Lower lobe of right lung (tissue), 2 donors: ENCODE results near the gene LMO1. TPM values are rescaled to one million over a fixed set of nuclear protein-coding genes. Genes with fewer than 3 reads are reported as not detected.
A peak's percentile ranks its signal among the peaks of the same experiment; 100 is the strongest.

ENCODE experiments used
- ATAC-seq, 2 donors: fragments of 200-7000 bp; cut with Tn5 transposase; one replicate each; pipeline ENCODE4 v1.9.1; 2020 to 2022; ENCODE audit warnings: mild to moderate bottlenecking in 2 of 2, moderate library complexity in 2 of 2
- DNase-seq: peaks from one replicate; pipeline ENCODE4 v3.0.0-alpha.2; 2020
- H3K27ac ChIP-seq: fragments of 200-600 bp; one replicate; pipeline ENCODE4 v1.8.0; 2022
- H3K27me3 ChIP-seq: fragments of 200-600 bp; one replicate; pipeline ENCODE4 v1.8.0; 2022; ENCODE audit warnings: low read depth
- H3K36me3 ChIP-seq: fragments of 200-600 bp; one replicate; pipeline ENCODE4 v1.8.0; 2022; ENCODE audit warnings: mild to moderate bottlenecking
- H3K4me1 ChIP-seq: fragments of 200-600 bp; one replicate; pipeline ENCODE4 v1.8.0; 2022
- H3K4me3 ChIP-seq: fragments of 200-600 bp; one replicate; pipeline ENCODE4 v1.8.0; 2022; ENCODE audit warnings: mild to moderate bottlenecking
- H3K9me3 ChIP-seq: fragments of 200-600 bp; one replicate; pipeline ENCODE4 v1.8.0; 2022
- CTCF ChIP-seq: fragments of 200-600 bp; IDR thresholded peaks from one replicate; pipeline ENCODE4 v1.8.0; 2022; ENCODE audit warnings: antibody characterized with exemption, mild to moderate bottlenecking
- intact Hi-C: fragments of 100-400 bp; cut with DNase I; formaldehyde crosslinking; loops from one replicate; pipeline ENCODE4 v1.11.0; 2022
- total RNA-seq: library from RNA; stranded (reverse); fragmentation: NEBNext Ultra II Directional; extraction: Animal tissue kit (Norgen Biotek cat#: 25700); gene quantifications from one replicate; pipeline ENCODE4 v1.2.1, GENCODE V29; 2021
- donor health status: DM: no; HTN: yes; CAD: no; lungs with severe emphysema.

LMO1 gene
- total RNA-seq, 1 donor from 2014 or later: not detected

GRCh38 chr11:8219257-8220021 is 44.2 kb downstream of the LMO1 start:
- H3K4me3 ChIP-seq: no peak overlapping the region
- ATAC-seq: peak; percentile 52 to 67
- intact Hi-C loops: no loop called here
- DNase-seq: peak; percentile 24
- H3K4me1 ChIP-seq: no peaks in the 10 kb centered on the region
- H3K27me3 ChIP-seq: no peaks in the 10 kb centered on the region
- H3K9me3 ChIP-seq: no peaks in the 10 kb centered on the region
- H3K36me3 ChIP-seq: no peaks in the 10 kb centered on the region
- H3K27ac ChIP-seq: no peak overlapping the region
- TF ChIP-seq CTCF: peak; percentile 61

- intact Hi-C loops: no loop called here
- Histone ChIP-seq H3K4me1 (no peaks in the 10 kb centered on the region), H3K27ac (no peak overlapping the region), H3K27me3 (no peaks in the 10 kb centered on the region), H3K4me3 (no peak overlapping the region), H3K36me3 (no peaks in the 10 kb centered on the region), H3K9me3 (no peaks in the 10 kb centered on the region)
- ATAC-seq (no peak), DNase-seq (no peak)
- TF ChIP-seq CTCF: no peak
Observed at GRCh38 chr11:8218840-8219239, 44.8 kb downstream of the LMO1 start.

GRCh38 chr11:8218409-8218808 is 45.3 kb downstream of the LMO1 start:
- intact Hi-C loops: no loop called here
- Histone ChIP-seq H3K36me3 (no peaks in the 10 kb centered on the region), H3K9me3 (no peaks in the 10 kb centered on the region), H3K27ac (no peak overlapping the region), H3K27me3 (no peaks in the 10 kb centered on the region), H3K4me1 (no peaks in the 10 kb centered on the region), H3K4me3 (no peak overlapping the region)
- ATAC-seq (no peak), DNase-seq (no peak)
- TF ChIP-seq CTCF: no peak

GRCh38 chr11:8217926-8218325 is 45.8 kb downstream of the LMO1 start:
- TF ChIP-seq CTCF: no peak
- intact Hi-C loops: no loop called here
- Histone ChIP-seq H3K9me3 (no peaks in the 10 kb centered on the region), H3K4me3 (no peak overlapping the region), H3K4me1 (no peaks in the 10 kb centered on the region), H3K27ac (no peak overlapping the region), H3K27me3 (no peaks in the 10 kb centered on the region), H3K36me3 (no peaks in the 10 kb centered on the region)
- ATAC-seq (no peak), DNase-seq (no peak)

- TF ChIP-seq CTCF: no peak
- intact Hi-C loops: no loop called here
- Histone ChIP-seq H3K27ac (no peak overlapping the region), H3K4me1 (no peaks in the 10 kb centered on the region), H3K27me3 (no peaks in the 10 kb centered on the region), H3K9me3 (no peaks in the 10 kb centered on the region), H3K4me3 (no peak overlapping the region), H3K36me3 (no peaks in the 10 kb centered on the region)
- ATAC-seq (no peak), DNase-seq (no peak)
Observed at GRCh38 chr11:8217136-8217535, 46.5 kb downstream of the LMO1 start.
